ENCODE results near the gene GLA. TPM values are rescaled to one million over a fixed set of nuclear protein-coding genes. Genes with fewer than 3 reads are reported as not detected.

Gene GLA
- total and polyA plus RNA-seq, 2 of the 4 experiments (the other 2 are of a cell fraction), result 27.9 to 38.7 TPM

DNA sequence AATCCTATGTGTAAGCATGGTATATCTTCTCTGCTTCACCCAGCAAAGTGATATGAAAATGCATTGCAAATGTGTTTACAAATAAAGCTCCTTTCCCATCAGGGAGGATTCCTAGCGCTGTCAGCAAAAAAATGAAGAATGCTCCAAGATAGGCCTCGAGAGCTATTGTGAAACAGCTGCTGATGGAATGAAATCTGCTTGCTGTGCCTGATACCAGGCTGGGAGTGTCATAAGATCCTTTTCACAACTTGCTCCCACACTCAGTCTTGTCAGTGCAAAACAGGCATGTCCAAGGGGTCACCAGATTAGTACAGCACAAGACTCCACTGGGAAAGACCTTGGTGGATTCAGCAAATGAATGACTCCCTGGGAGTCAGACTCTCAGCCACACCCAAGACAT, 34.4 kb upstream of the GLA start:
- H3K36me3 ChIP-seq (ENCODE audit: control insufficient read depth, insufficient read depth, low read length), result peaks cover 4% of the 10 kb centered on the region; the same call in 1 of the 2 replicates
- peaks cover 3% of the 10 kb centered on the region; the same call in 1 of the 2 replicates for H3K9me1 ChIP-seq (ENCODE audit: insufficient read depth, low read length)
- ATAC-seq (ENCODE audit: low read depth), result peak; percentile 21; the same call in 1 of the 2 replicates
- no peak overlapping the region for H2BK20ac ChIP-seq (ENCODE audit: low read depth, low read length)
- H3K27ac ChIP-seq (ENCODE audit: insufficient read depth, low read length), result no peak overlapping the region
- ChIA-PET POLR2A (ENCODE audit: unreplicated experiment) (no interaction called here), CTCF (no interaction called here)
- H2AFZ ChIP-seq (replicated peaks; ENCODE audit: low read length, poor library complexity), result no peak overlapping the region
- H4K8ac ChIP-seq (ENCODE audit: low read depth in 2 of 2, low read length in 2 of 2), result no peak overlapping the region
- H3K4me1 ChIP-seq (ENCODE audit: control insufficient read depth, insufficient read depth, low read length), result no peaks in the 10 kb centered on the region
- no peak for DNase-seq
- H3K4me2 ChIP-seq (ENCODE audit: low read depth, low read length), result no peak overlapping the region
- no peak overlapping the region for H3K4ac ChIP-seq (ENCODE audit: low read depth, low read length)
- BruUV-seq (replicated peaks), result no TSS peak
- H3K4me3 ChIP-seq (ENCODE audit: insufficient read depth, low read depth, low read length), result no peak overlapping the region
- H4K91ac ChIP-seq (ENCODE audit: insufficient read depth, low read depth, low read length), result no peak overlapping the region
- WGBS, 2 experiments (ENCODE audit: extremely low coverage in 2 of 2, insufficient read length in 1 of 2), result no CpG with 5 or more reads among the region's 2 CpGs
- no peak overlapping the region for H3K14ac ChIP-seq (replicated peaks; ENCODE audit: low read depth, low read length)
- no peak overlapping the region for H3K56ac ChIP-seq (ENCODE audit: extremely low read depth, insufficient read depth, low read length)
- H3K79me1 ChIP-seq (ENCODE audit: low read depth in 1 of 2, low read length in 2 of 2), result no peaks in the 10 kb centered on the region
- TF ChIP-seq RAD21 (IDR thresholded peaks at IDR 0.05; ENCODE audit: low read length) (no peak), BHLHE40 (IDR thresholded peaks at IDR 0.05; ENCODE audit: low read depth, low read length) (no peak), FOS (IDR thresholded peaks at IDR 0.05; ENCODE audit: low read depth, low read length) (no peak), CHD1 (IDR thresholded peaks at IDR 0.05; ENCODE audit: low read depth, low read length) (no peak), RCOR1 (IDR thresholded peaks at IDR 0.05; ENCODE audit: insufficient replicate concordance, low read length) (no peak), RFX5 (IDR thresholded peaks at IDR 0.05; ENCODE audit: low read depth, low read length) (no peak), MAFK (IDR thresholded peaks at IDR 0.05; ENCODE audit: low read depth, low read length) (no peak), MXI1 (IDR thresholded peaks at IDR 0.05; ENCODE audit: borderline replicate concordance, low read depth, low read length) (no peak), NFE2L2 (IDR thresholded peaks at IDR 0.05; ENCODE audit: low read depth, low read length) (no peak), POLR2A (IDR thresholded peaks at IDR 0.05; ENCODE audit: low read depth, low read length) (no peak), SMC3 (IDR thresholded peaks at IDR 0.05; ENCODE audit: low read depth, low read length) (no peak), MAZ (IDR thresholded peaks at IDR 0.05; ENCODE audit: borderline replicate concordance, low read depth, low read length) (no peak), CEBPB (IDR thresholded peaks at IDR 0.05; ENCODE audit: low read depth, low read length) (no peak)
- TF ChIP-seq, protein P1, sequence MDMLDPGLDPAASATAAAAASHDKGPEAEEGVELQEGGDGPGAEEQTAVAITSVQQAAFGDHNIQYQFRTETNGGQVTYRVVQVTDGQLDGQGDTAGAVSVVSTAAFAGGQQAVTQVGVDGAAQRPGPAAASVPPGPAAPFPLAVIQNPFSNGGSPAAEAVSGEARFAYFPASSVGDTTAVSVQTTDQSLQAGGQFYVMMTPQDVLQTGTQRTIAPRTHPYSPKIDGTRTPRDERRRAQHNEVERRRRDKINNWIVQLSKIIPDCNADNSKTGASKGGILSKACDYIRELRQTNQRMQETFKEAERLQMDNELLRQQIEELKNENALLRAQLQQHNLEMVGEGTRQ (IDR thresholded peaks at IDR 0.05; ENCODE audit: low read depth, low read length), result no peak
- TF ChIP-seq, protein P2, sequence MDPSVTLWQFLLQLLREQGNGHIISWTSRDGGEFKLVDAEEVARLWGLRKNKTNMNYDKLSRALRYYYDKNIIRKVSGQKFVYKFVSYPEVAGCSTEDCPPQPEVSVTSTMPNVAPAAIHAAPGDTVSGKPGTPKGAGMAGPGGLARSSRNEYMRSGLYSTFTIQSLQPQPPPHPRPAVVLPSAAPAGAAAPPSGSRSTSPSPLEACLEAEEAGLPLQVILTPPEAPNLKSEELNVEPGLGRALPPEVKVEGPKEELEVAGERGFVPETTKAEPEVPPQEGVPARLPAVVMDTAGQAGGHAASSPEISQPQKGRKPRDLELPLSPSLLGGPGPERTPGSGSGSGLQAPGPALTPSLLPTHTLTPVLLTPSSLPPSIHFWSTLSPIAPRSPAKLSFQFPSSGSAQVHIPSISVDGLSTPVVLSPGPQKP (IDR thresholded peaks at IDR 0.05; ENCODE audit: borderline replicate concordance, low read depth, low read length), result no peak
- TF ChIP-seq, protein P3, sequence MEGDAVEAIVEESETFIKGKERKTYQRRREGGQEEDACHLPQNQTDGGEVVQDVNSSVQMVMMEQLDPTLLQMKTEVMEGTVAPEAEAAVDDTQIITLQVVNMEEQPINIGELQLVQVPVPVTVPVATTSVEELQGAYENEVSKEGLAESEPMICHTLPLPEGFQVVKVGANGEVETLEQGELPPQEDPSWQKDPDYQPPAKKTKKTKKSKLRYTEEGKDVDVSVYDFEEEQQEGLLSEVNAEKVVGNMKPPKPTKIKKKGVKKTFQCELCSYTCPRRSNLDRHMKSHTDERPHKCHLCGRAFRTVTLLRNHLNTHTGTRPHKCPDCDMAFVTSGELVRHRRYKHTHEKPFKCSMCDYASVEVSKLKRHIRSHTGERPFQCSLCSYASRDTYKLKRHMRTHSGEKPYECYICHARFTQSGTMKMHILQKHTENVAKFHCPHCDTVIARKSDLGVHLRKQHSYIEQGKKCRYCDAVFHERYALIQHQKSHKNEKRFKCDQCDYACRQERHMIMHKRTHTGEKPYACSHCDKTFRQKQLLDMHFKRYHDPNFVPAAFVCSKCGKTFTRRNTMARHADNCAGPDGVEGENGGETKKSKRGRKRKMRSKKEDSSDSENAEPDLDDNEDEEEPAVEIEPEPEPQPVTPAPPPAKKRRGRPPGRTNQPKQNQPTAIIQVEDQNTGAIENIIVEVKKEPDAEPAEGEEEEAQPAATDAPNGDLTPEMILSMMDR (conservative IDR thresholded peaks at IDR 0.05; ENCODE audit: low read depth, low read length), result no peak
- H3K27me3 ChIP-seq (ENCODE audit: control insufficient read depth, insufficient read depth, low read length), result no peaks in the 10 kb centered on the region
- no peak overlapping the region for H2BK15ac ChIP-seq (ENCODE audit: low read depth, low read length)
- H4K20me1 ChIP-seq (ENCODE audit: insufficient read depth, low read length), result no peaks in the 10 kb centered on the region
- H4K5ac ChIP-seq (ENCODE audit: low read depth, low read length), result no peak overlapping the region
- H2AK9ac ChIP-seq (replicated peaks; ENCODE audit: low read depth, low read length, poor library complexity), result no peak overlapping the region
- no peak overlapping the region for H2BK120ac ChIP-seq (ENCODE audit: low read depth, low read length)
- H3K18ac ChIP-seq (ENCODE audit: low read depth, low read length), result no peak overlapping the region
- intact Hi-C loops (cut with micrococcal nuclease) (no loop called here), in situ Hi-C loops (cut with MboI; ENCODE audit: low sequenced_read_pairs) (no loop called here), dilution Hi-C loops (cut with HindIII; ENCODE audit: low sequenced_read_pairs, unreplicated experiment) (no loop called here)
- H3K9ac ChIP-seq (ENCODE audit: low read depth, low read length), result no peak overlapping the region
- no peak overlapping the region for H2BK5ac ChIP-seq (ENCODE audit: low read depth, low read length, poor library complexity, severe bottlenecking)
- H3K9me3 ChIP-seq (ENCODE audit: control insufficient read depth, insufficient read depth, low read length), result no peaks in the 10 kb centered on the region
- no peak overlapping the region for H2AK5ac ChIP-seq (ENCODE audit: low read depth, low read length)
- H3K23ac ChIP-seq (ENCODE audit: low read depth, low read length), result no peak overlapping the region
